Mesodermal cell (in vitro differentiated cells): ENCODE data around the gene RASL12. TPM values are rescaled to one million over a fixed set of nuclear protein-coding genes. Genes with fewer than 3 reads are reported as not detected.

ENCODE experiments used
- H3K27ac ChIP-seq: 2 replicates; pipeline ENCODE4 v1.7.0; 2013; ENCODE audit warnings: mild to moderate bottlenecking, low read depth, low read length, moderate library complexity; ENCODE audit not compliant: severe bottlenecking
- H3K36me3 ChIP-seq: 2 replicates; pipeline ENCODE4 v1.7.1; 2013; ENCODE audit warnings: mild to moderate bottlenecking, low read length, moderate library complexity; ENCODE audit not compliant: control insufficient read depth, insufficient read depth
- H3K4me1 ChIP-seq: one replicate; pipeline ENCODE4 v1.7.1; 2013; ENCODE audit warnings: mild to moderate bottlenecking, low read length; ENCODE audit not compliant: insufficient read depth, control insufficient read depth, poor library complexity, severe bottlenecking
- H3K4me3 ChIP-seq: 2 replicates; pipeline ENCODE4 v1.7.0; 2013; ENCODE audit warnings: low read length, control low read depth, mild to moderate bottlenecking; ENCODE audit not compliant: insufficient read depth, poor library complexity, severe bottlenecking; ENCODE audit errors: extremely low read depth
- H3K9me3 ChIP-seq: 2 replicates; pipeline ENCODE4 v1.7.1; 2013; ENCODE audit warnings: mild to moderate bottlenecking, low read length, moderate library complexity; ENCODE audit not compliant: control insufficient read depth
- WGBS, 2 experiments: methylation state at CpG; one replicate each; pipeline ENCODE4 v1.1.5; 2013; ENCODE audit warnings: missing lambda C conversion rate in 2 of 2; ENCODE audit not compliant: insufficient coverage in 2 of 2; 5-methylcytosine and 5-hydroxymethylcytosine counted together
- polyA plus RNA-seq, 2 experiments: library from polyadenylated mRNA; stranded (reverse); fragments of 50-300 nt; gene quantifications; one replicate each; pipeline ENCODE4 v1.2.3, GENCODE V29; 2013

RASL12 gene
- 22.5 TPM for polyA plus RNA-seq (2013, experiment 1 of 2)
- 18.4 TPM for polyA plus RNA-seq (2013, experiment 2 of 2)

- peak within 1 kb of the TSS; percentile 54 for H3K4me3 ChIP-seq
- peak within 1 kb of the TSS; percentile 93 for H3K27ac ChIP-seq
- peaks cover 20% of the 10 kb centered on the region for H3K36me3 ChIP-seq
- peaks cover 4% of the 10 kb centered on the region for H3K9me3 ChIP-seq
- 1 to 3% methylated on average over 43 to 56 of the region's 66 CpGs for WGBS, 2 experiments
- H3K4me1 ChIP-seq = peaks cover 34% of the 10 kb centered on the region
These were observed at the start of gene RASL12 for GRCh38 chr15:65067645-65068402. Gene RASL12, minus strand, starts transcription at chr15:65067991. Its CDS starts 156 bp downstream, at chr15:65067835.

- Histone ChIP-seq H3K4me1 (no peaks in the 10 kb centered on the region), H3K36me3 (peaks cover 80% of the 10 kb centered on the region), H3K4me3 (no peak overlapping the region), H3K27ac (no peak overlapping the region), H3K9me3 (no peaks in the 10 kb centered on the region)
- WGBS, 2 experiments = 90 to 92% methylated on average over 3 to 4 of the region's 5 CpGs
These were observed 47.8 kb upstream of the RASL12 start for GRCh38 chr15:65115542-65115941.

- Histone ChIP-seq H3K27ac (no peak within 1 kb of the TSS), H3K4me3 (no peak within 1 kb of the TSS), H3K36me3 (peaks cover 76% of the 10 kb centered on the region), H3K4me1 (no peaks in the 10 kb centered on the region), H3K9me3 (no peaks in the 10 kb centered on the region)
- 100% methylated on average over 1 of the region's 2 CpGs; no CpG with 5 or more reads in 1 of the 2 experiments for WGBS, 2 experiments
These were observed 47.3 kb upstream of the RASL12 start, which contains the start of gene UBAP1L for GRCh38 chr15:65115086-65115485. Gene UBAP1L, minus strand, starts transcription at chr15:65115200. Its CDS starts 8,985 bp downstream, at chr15:65106215.

- no peak overlapping the region for H3K27ac ChIP-seq
- H3K9me3 ChIP-seq = no peaks in the 10 kb centered on the region
- H3K4me3 ChIP-seq = no peak overlapping the region
- peaks cover 41% of the 10 kb centered on the region for H3K36me3 ChIP-seq
- no peaks in the 10 kb centered on the region for H3K4me1 ChIP-seq
- WGBS, 2 experiments = 84 to 97% methylated on average over 2 of the region's 3 CpGs
These were observed 43.0 kb upstream of the RASL12 start for GRCh38 chr15:65110676-65111292.

- H3K4me1 ChIP-seq = no peaks in the 10 kb centered on the region
- H3K9me3 ChIP-seq = no peaks in the 10 kb centered on the region
- H3K27ac ChIP-seq = no peak overlapping the region
- H3K36me3 ChIP-seq = peaks cover 21% of the 10 kb centered on the region
- WGBS, 2 experiments = 84 to 97% methylated on average over 3 to 6 of the region's 6 CpGs
- H3K4me3 ChIP-seq = no peak overlapping the region
These were observed 38.3 kb upstream of the RASL12 start for GRCh38 chr15:65106011-65106590.

- WGBS, 2 experiments = 86 to 96% methylated on average over 3 of the region's 5 CpGs
- no peak overlapping the region for H3K27ac ChIP-seq
- no peak overlapping the region for H3K4me3 ChIP-seq
- peaks cover 30% of the 10 kb centered on the region for H3K36me3 ChIP-seq
- no peaks in the 10 kb centered on the region for H3K9me3 ChIP-seq
- H3K4me1 ChIP-seq = no peaks in the 10 kb centered on the region
These were observed 37.2 kb upstream of the RASL12 start for GRCh38 chr15:65105038-65105437.

GRCh38 chr15:65102912-65103311, 35.1 kb upstream of the RASL12 start:
- WGBS, 2 experiments = 84 to 100% methylated on average over 3 of the region's 3 CpGs
- H3K36me3 ChIP-seq = peaks cover 49% of the 10 kb centered on the region
- no peaks in the 10 kb centered on the region for H3K9me3 ChIP-seq
- H3K27ac ChIP-seq = no peak overlapping the region
- no peaks in the 10 kb centered on the region for H3K4me1 ChIP-seq
- H3K4me3 ChIP-seq = no peak overlapping the region

- WGBS, 2 experiments = 67 to 80% methylated on average over 50 to 72 of the region's 75 CpGs
- H3K36me3 ChIP-seq = peaks cover 55% of the 10 kb centered on the region
- H3K9me3 ChIP-seq = no peaks in the 10 kb centered on the region
- no peak overlapping the region for H3K4me3 ChIP-seq
- H3K27ac ChIP-seq = no peak overlapping the region
- H3K4me1 ChIP-seq = no peaks in the 10 kb centered on the region
These were observed 34.3 kb upstream of the RASL12 start for GRCh38 chr15:65101891-65102708.

GRCh38 chr15:65101411-65101890, 33.7 kb upstream of the RASL12 start:
- H3K9me3 ChIP-seq = no peaks in the 10 kb centered on the region
- WGBS, 2 experiments = 46 to 49% methylated on average over 9 of the region's 9 CpGs
- H3K36me3 ChIP-seq = peaks cover 53% of the 10 kb centered on the region
- H3K4me1 ChIP-seq = no peaks in the 10 kb centered on the region
- no peak overlapping the region for H3K27ac ChIP-seq
- H3K4me3 ChIP-seq = no peak overlapping the region

GRCh38 chr15:65100442-65100841, 32.7 kb upstream of the RASL12 start:
- H3K9me3 ChIP-seq = no peaks in the 10 kb centered on the region
- H3K27ac ChIP-seq = no peak overlapping the region
- peaks cover 46% of the 10 kb centered on the region for H3K36me3 ChIP-seq
- no peaks in the 10 kb centered on the region for H3K4me1 ChIP-seq
- WGBS, 2 experiments = 100% methylated on average over 2 of the region's 7 CpGs; no CpG with 5 or more reads in 1 of the 2 experiments
- H3K4me3 ChIP-seq = no peak overlapping the region
